ENCODE results near the gene TGM2.

- TF ChIP-seq CTCF (IDR thresholded peaks at IDR 0.05) (no peak), POLR2A (IDR thresholded peaks at IDR 0.05) (no peak)
These were observed 25.1 kb upstream of the TGM2 start for GRCh38 chr20:38190166-38190565.
